GM23338 (cell line): Measurements from ENCODE around the gene GAL3ST1. TPM values are rescaled to one million over a fixed set of nuclear protein-coding genes. Genes with fewer than 3 reads are reported as not detected.

Experiments used
- ATAC-seq: fragments of 200-7000 bp; cut with Tn5 transposase; 3 replicates; pipeline ENCODE4 v1.9.1; 2020
- DNase-seq: peaks from one replicate; pipeline ENCODE4 v3.0.0-alpha.2; 2015; ENCODE audit warnings: low spot score
- H2AFZ ChIP-seq: fragments of 200-600 bp; sonication (generic); 2 replicates; pipeline ENCODE4 v1.8.0; 2016; ENCODE audit warnings: antibody characterized with exemption, mild to moderate bottlenecking, moderate library complexity
- H3F3A ChIP-seq: fragments of 200-600 bp; sonication (generic); replicated peaks from 2 replicates; pipeline ENCODE4 v1.8.0; 2017; ENCODE audit warnings: antibody characterized with exemption, mixed run types, low read depth
- H3K27ac ChIP-seq: fragments of 200-600 bp; sonication (generic); 2 replicates; pipeline ENCODE4 v1.6.1; 2016; ENCODE audit warnings: low read depth
- H3K27me3 ChIP-seq: fragments of 200-600 bp; sonication (generic); 2 replicates; pipeline ENCODE4 v1.8.0; 2016; ENCODE audit warnings: mild to moderate bottlenecking, mixed run types, moderate library complexity; ENCODE audit not compliant: insufficient read depth
- H3K36me3 ChIP-seq: fragments of 200-600 bp; sonication (generic); 2 replicates; pipeline ENCODE4 v1.8.0; 2016; ENCODE audit warnings: mild to moderate bottlenecking; ENCODE audit not compliant: insufficient read depth
- H3K4me1 ChIP-seq: fragments of 200-600 bp; sonication (generic); 2 replicates; pipeline ENCODE4 v1.8.0; 2016; ENCODE audit warnings: mild to moderate bottlenecking, moderate library complexity; ENCODE audit not compliant: insufficient read depth
- H3K4me2 ChIP-seq: fragments of 200-600 bp; sonication (generic); 2 replicates; pipeline ENCODE4 v1.7.1; 2017; ENCODE audit warnings: mixed run types
- H3K4me3 ChIP-seq: fragments of 200-600 bp; sonication (generic); 2 replicates; pipeline ENCODE4 v1.6.1; 2016; ENCODE audit warnings: mixed run types
- H3K79me2 ChIP-seq: fragments of 200-600 bp; sonication (generic); replicated peaks from 2 replicates; pipeline ENCODE4 v1.8.0; 2017; ENCODE audit warnings: mild to moderate bottlenecking; ENCODE audit not compliant: insufficient read depth
- H3K9me2 ChIP-seq: fragments of 200-600 bp; sonication (generic); 2 replicates; pipeline ENCODE4 v1.8.0; 2017; ENCODE audit not compliant: insufficient read depth
- H4K20me1 ChIP-seq: fragments of 200-600 bp; sonication (generic); replicated peaks from 2 replicates; pipeline ENCODE4 v1.8.0; 2017; ENCODE audit warnings: mild to moderate bottlenecking; ENCODE audit not compliant: insufficient read depth
- H3K27ac Mint-ChIP-seq: 2 replicates; pipeline ENCODE4 v1.8.0; 2020; ENCODE audit warnings: inconsistent platforms, mild to moderate bottlenecking, moderate library complexity, mixed read lengths
- H3K27me3 Mint-ChIP-seq: 3 replicates; pipeline ENCODE4 v1.8.0; 2022; ENCODE audit warnings: low read depth, mild to moderate bottlenecking, moderate library complexity, mixed read lengths, inconsistent platforms; ENCODE audit not compliant: insufficient read depth, poor library complexity
- H3K36me3 Mint-ChIP-seq: 3 replicates; pipeline ENCODE4 v1.8.0; 2021; ENCODE audit warnings: low read depth, mild to moderate bottlenecking, inconsistent platforms, moderate library complexity, mixed read lengths
- H3K4me1 Mint-ChIP-seq: 3 replicates; pipeline ENCODE4 v1.8.0; 2020; ENCODE audit warnings: mild to moderate bottlenecking, inconsistent platforms, mixed read lengths
- H3K4me3 Mint-ChIP-seq: 3 replicates; pipeline ENCODE4 v1.8.0; 2021; ENCODE audit warnings: moderate library complexity, mild to moderate bottlenecking, inconsistent platforms, mixed read lengths
- H3K9me3 Mint-ChIP-seq: 3 replicates; pipeline ENCODE4 v1.8.0; 2020; ENCODE audit warnings: moderate library complexity, mild to moderate bottlenecking, inconsistent platforms, mixed read lengths
- CREB1 ChIP-seq: fragments of 250-450 bp; sonication (Bioruptor Pico); IDR thresholded peaks from 2 replicates; pipeline ENCODE4 v1.5.0; 2020; ENCODE audit warnings: low read depth, mild to moderate bottlenecking, moderate library complexity
- EZH2phosphoT487 ChIP-seq: fragments of 200-600 bp; sonication (generic); IDR thresholded peaks from one replicate; pipeline ENCODE4 v1.8.1; 2018; ENCODE audit warnings: antibody characterized with exemption; ENCODE audit not compliant: unreplicated experiment
- JUNB ChIP-seq: IDR thresholded peaks from one replicate; pipeline ENCODE4 v1.6.1; 2016; ENCODE audit warnings: antibody characterized with exemption; ENCODE audit not compliant: unreplicated experiment
- NANOG ChIP-seq: IDR thresholded peaks from 2 replicates; pipeline ENCODE4 v1.6.1; 2016; ENCODE audit warnings: antibody characterized with exemption, borderline replicate concordance
- POLR2AphosphoS5 ChIP-seq: IDR thresholded peaks from 2 replicates; pipeline ENCODE4 v1.6.1; 2016; ENCODE audit warnings: antibody characterized with exemption, low read depth
- STAT1 ChIP-seq: IDR thresholded peaks from one replicate; pipeline ENCODE4 v1.6.1; 2016; ENCODE audit warnings: antibody characterized with exemption; ENCODE audit not compliant: unreplicated experiment
- ZNF114 ChIP-seq: fragments of 250-450 bp; sonication (Bioruptor Pico); IDR thresholded peaks from 2 replicates; pipeline ENCODE4 v1.5.0; 2020; ENCODE audit warnings: mild to moderate bottlenecking, moderate library complexity
- ZNF331 ChIP-seq: fragments of 250-450 bp; sonication (Bioruptor Pico); IDR thresholded peaks from 2 replicates; pipeline ENCODE4 v1.5.0; 2020; ENCODE audit warnings: low read depth, mild to moderate bottlenecking, moderate library complexity
- polyA plus RNA-seq: library from polyadenylated mRNA; unstranded; fragments of >200 nt; fragmentation: Nextera tagmentation; extraction: Ambion mirVana; gene quantifications from 2 replicates; pipeline ENCODE4 v1.2.1, GENCODE V29; 2016
- total RNA-seq: library from RNA; depleted of rRNA; stranded (reverse); fragments of >200 nt; shearing (Covaris generic); gene quantifications from 2 replicates; pipeline ENCODE4 v1.2.3, GENCODE V29; 2014
- TF ChIP-seq, protein P1 (sequence below): IDR thresholded peaks from one replicate; pipeline ENCODE4 v1.6.1; 2018; ENCODE audit warnings: antibody characterized with exemption; ENCODE audit not compliant: unreplicated experiment
- TF ChIP-seq, protein P2 (sequence below), 2 experiments: fragments of 200-600 bp in 1 of 2; sonication (generic) in 1 of 2; conservative IDR thresholded peaks; 2 replicates each; pipeline versions ENCODE4 v1.5.1 to v1.6.1; 2016 to 2017; ENCODE audit warnings: antibody characterized with exemption in 2 of 2, low read depth in 2 of 2, mild to moderate bottlenecking in 2 of 2, moderate library complexity in 1 of 2
- TF ChIP-seq, protein P3 (sequence below): IDR thresholded peaks from 2 replicates; pipeline ENCODE4 v1.6.1; 2016; ENCODE audit warnings: antibody characterized with exemption

GAL3ST1 gene
- total and polyA plus RNA-seq, 2 experiments from 2014 or later, result 8.2 to 13.3 TPM

DNA sequence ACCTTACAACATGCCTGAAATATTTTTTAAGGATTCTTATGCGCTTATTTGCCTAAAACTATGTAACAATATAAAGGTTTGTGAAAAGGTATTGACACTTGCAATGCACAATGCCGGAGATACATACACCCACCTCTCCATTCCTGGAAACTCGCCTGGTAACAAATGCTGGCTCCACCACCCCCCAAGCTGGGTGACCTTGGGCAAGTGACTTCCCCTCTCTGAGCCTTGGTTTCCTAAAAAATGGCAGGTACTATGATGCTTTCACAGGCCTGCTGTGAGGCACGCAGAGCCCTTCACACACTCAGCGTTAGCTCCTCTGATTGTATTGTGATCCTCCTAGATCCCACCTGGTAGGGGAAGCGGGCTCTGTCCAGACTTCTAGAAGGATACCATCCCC lies 2.3 kb downstream of the GAL3ST1 start:
- H3K4me3 Mint-ChIP-seq, result no peak overlapping the region
- H3K9me2 ChIP-seq, result no peaks in the 10 kb centered on the region
- H3K4me3 ChIP-seq, result no peak overlapping the region

DNA sequence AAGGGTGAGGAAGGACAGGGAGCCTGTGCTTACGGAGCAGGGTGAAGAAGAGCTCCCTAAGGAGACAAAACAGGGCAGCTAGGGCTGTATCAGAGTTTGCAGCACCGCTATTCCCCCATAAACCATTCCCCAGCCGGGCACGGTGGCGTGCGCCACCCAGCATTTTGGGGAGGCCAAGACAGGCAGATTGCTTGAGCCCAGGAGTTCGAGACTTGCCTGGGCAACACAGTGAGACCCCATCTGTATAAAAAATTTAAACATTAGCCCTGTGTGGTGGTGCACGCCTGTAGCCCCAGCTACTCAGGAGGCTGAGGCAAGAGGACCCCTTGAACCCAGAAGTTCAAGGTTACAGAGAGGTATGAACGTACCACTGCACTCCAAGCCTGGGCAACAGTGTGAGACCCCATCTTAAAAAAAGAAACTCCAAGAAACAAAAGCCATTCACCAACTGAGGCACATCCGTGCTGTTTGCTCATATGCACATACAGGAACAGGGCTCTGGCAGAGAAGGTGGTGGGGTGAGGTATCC lies 4.7 kb downstream of the GAL3ST1 start:
- no peaks in the 10 kb centered on the region for H3K9me2 ChIP-seq
- no peak overlapping the region for H3K4me2 ChIP-seq
- no peak overlapping the region for H3K4me3 ChIP-seq
- Mint-ChIP-seq H3K4me1 (peaks cover 31% of the 10 kb centered on the region), H3K36me3 (no peaks in the 10 kb centered on the region), H3K4me3 (no peak overlapping the region), H3K27ac (no peak overlapping the region), H3K27me3 (peaks cover 11% of the 10 kb centered on the region), H3K9me3 (no peaks in the 10 kb centered on the region)
- DNase-seq, result no peak
- H3K27ac ChIP-seq, result no peak overlapping the region
- ATAC-seq, result no peak
- no peaks in the 10 kb centered on the region for H3K27me3 ChIP-seq
- H3K36me3 ChIP-seq, result no peaks in the 10 kb centered on the region
- no peak overlapping the region for H2AFZ ChIP-seq
- H3K79me2 ChIP-seq, result no peaks in the 10 kb centered on the region
- H3K4me1 ChIP-seq, result peaks cover 14% of the 10 kb centered on the region; the same call in 1 of the 2 replicates
- no peaks in the 10 kb centered on the region; the same call in 1 of the 2 replicates for H4K20me1 ChIP-seq
- H3F3A ChIP-seq, result no peaks in the 10 kb centered on the region
- TF ChIP-seq EZH2phosphoT487, result no peak
- no peak for TF ChIP-seq POLR2AphosphoS5
- no peak for TF ChIP-seq ZNF114 (CRISPR knock-in tag)
- no peak for TF ChIP-seq STAT1
- no peak for TF ChIP-seq ZNF331 (CRISPR knock-in tag)
- TF ChIP-seq, protein P1, sequence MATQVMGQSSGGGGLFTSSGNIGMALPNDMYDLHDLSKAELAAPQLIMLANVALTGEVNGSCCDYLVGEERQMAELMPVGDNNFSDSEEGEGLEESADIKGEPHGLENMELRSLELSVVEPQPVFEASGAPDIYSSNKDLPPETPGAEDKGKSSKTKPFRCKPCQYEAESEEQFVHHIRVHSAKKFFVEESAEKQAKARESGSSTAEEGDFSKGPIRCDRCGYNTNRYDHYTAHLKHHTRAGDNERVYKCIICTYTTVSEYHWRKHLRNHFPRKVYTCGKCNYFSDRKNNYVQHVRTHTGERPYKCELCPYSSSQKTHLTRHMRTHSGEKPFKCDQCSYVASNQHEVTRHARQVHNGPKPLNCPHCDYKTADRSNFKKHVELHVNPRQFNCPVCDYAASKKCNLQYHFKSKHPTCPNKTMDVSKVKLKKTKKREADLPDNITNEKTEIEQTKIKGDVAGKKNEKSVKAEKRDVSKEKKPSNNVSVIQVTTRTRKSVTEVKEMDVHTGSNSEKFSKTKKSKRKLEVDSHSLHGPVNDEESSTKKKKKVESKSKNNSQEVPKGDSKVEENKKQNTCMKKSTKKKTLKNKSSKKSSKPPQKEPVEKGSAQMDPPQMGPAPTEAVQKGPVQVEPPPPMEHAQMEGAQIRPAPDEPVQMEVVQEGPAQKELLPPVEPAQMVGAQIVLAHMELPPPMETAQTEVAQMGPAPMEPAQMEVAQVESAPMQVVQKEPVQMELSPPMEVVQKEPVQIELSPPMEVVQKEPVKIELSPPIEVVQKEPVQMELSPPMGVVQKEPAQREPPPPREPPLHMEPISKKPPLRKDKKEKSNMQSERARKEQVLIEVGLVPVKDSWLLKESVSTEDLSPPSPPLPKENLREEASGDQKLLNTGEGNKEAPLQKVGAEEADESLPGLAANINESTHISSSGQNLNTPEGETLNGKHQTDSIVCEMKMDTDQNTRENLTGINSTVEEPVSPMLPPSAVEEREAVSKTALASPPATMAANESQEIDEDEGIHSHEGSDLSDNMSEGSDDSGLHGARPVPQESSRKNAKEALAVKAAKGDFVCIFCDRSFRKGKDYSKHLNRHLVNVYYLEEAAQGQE, result no peak
- TF ChIP-seq, protein P2, sequence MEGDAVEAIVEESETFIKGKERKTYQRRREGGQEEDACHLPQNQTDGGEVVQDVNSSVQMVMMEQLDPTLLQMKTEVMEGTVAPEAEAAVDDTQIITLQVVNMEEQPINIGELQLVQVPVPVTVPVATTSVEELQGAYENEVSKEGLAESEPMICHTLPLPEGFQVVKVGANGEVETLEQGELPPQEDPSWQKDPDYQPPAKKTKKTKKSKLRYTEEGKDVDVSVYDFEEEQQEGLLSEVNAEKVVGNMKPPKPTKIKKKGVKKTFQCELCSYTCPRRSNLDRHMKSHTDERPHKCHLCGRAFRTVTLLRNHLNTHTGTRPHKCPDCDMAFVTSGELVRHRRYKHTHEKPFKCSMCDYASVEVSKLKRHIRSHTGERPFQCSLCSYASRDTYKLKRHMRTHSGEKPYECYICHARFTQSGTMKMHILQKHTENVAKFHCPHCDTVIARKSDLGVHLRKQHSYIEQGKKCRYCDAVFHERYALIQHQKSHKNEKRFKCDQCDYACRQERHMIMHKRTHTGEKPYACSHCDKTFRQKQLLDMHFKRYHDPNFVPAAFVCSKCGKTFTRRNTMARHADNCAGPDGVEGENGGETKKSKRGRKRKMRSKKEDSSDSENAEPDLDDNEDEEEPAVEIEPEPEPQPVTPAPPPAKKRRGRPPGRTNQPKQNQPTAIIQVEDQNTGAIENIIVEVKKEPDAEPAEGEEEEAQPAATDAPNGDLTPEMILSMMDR (conservative IDR thresholded peaks at IDR 0.05; ENCODE audit: low read depth in 2 of 2), result no peak
- TF ChIP-seq, protein P3, sequence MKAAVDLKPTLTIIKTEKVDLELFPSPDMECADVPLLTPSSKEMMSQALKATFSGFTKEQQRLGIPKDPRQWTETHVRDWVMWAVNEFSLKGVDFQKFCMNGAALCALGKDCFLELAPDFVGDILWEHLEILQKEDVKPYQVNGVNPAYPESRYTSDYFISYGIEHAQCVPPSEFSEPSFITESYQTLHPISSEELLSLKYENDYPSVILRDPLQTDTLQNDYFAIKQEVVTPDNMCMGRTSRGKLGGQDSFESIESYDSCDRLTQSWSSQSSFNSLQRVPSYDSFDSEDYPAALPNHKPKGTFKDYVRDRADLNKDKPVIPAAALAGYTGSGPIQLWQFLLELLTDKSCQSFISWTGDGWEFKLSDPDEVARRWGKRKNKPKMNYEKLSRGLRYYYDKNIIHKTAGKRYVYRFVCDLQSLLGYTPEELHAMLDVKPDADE, result no peak
- no peak for TF ChIP-seq CREB1 (CRISPR knock-in tag)
- TF ChIP-seq JUNB, result no peak
- TF ChIP-seq NANOG, result no peak

More for the DNA sequence above, 2.3 kb downstream of the GAL3ST1 start:
- H3K4me1 ChIP-seq, result peaks cover 9% of the 10 kb centered on the region; the same call in 1 of the 2 replicates
- Mint-ChIP-seq H3K27ac (no peak overlapping the region), H3K36me3 (peaks cover 16% of the 10 kb centered on the region; the same call in 2 of the 3 replicates), H3K9me3 (no peaks in the 10 kb centered on the region), H3K27me3 (peaks cover 13% of the 10 kb centered on the region), H3K4me1 (peaks cover 27% of the 10 kb centered on the region)
- peaks cover 9% of the 10 kb centered on the region for H3F3A ChIP-seq
- no peak for DNase-seq
- TF ChIP-seq CREB1 (CRISPR knock-in tag) (no peak), ZNF114 (CRISPR knock-in tag) (no peak), JUNB (no peak), ZNF331 (CRISPR knock-in tag) (no peak), STAT1 (no peak)
- TF ChIP-seq, protein P1, result no peak
- H2AFZ ChIP-seq, result no peak overlapping the region
- H3K27me3 ChIP-seq, result no peaks in the 10 kb centered on the region
- no peaks in the 10 kb centered on the region for H3K36me3 ChIP-seq
- H3K4me2 ChIP-seq, result no peak overlapping the region
- no peaks in the 10 kb centered on the region for H3K79me2 ChIP-seq
- no peaks in the 10 kb centered on the region; the same call in 1 of the 2 replicates for H4K20me1 ChIP-seq
- ATAC-seq, result no peak
- H3K27ac ChIP-seq, result no peak overlapping the region
